GM04504 (cell line): ENCODE measurements around the gene DOK6.
"Not testable (repeated sequence)": the region's sequence is repeated elsewhere in the genome, so short reads cannot be mapped to it uniquely, and the experiment has no call there.

ENCODE experiments used
- DNase-seq: peaks from one replicate; pipeline ENCODE4 v3.0.0-alpha.2; 2012; ENCODE audit warnings: low read depth

DOK6 gene

GRCh38 chr18:69400253-69400975 lies at the start of gene DOK6:
Gene DOK6, plus strand, starts transcription at chr18:69400888.
- DNase-seq, result peak; percentile 57

- DNase-seq, result no peak
Observed at GRCh38 chr18:69353023-69353422, 47.7 kb upstream of the DOK6 start.

- DNase-seq, result no peak
Observed at GRCh38 chr18:69357590-69357989, 43.1 kb upstream of the DOK6 start.

- DNase-seq, result no peak
Observed at GRCh38 chr18:69358212-69358895, 42.3 kb upstream of the DOK6 start.

- DNase-seq, result not testable (repeated sequence)
Observed at GRCh38 chr18:69359768-69360167, 40.9 kb upstream of the DOK6 start.

- no peak for DNase-seq
Observed at GRCh38 chr18:69364930-69365329, 35.8 kb upstream of the DOK6 start.

- no peak for DNase-seq
Observed at GRCh38 chr18:69365658-69366057, 35.0 kb upstream of the DOK6 start.

- no peak for DNase-seq
Observed at GRCh38 chr18:69367104-69367503, 33.6 kb upstream of the DOK6 start.

GRCh38 chr18:69371729-69372128 lies 29.0 kb upstream of the DOK6 start:
- DNase-seq, result no peak

GRCh38 chr18:69380324-69380723 lies 20.4 kb upstream of the DOK6 start:
- no peak for DNase-seq

- no peak for DNase-seq
Observed at GRCh38 chr18:69383186-69383585, 17.5 kb upstream of the DOK6 start.

GRCh38 chr18:69387186-69387585 lies 13.5 kb upstream of the DOK6 start:
- DNase-seq, result no peak

GRCh38 chr18:69388222-69388621 lies 12.5 kb upstream of the DOK6 start:
- no peak for DNase-seq

GRCh38 chr18:69397096-69397495 lies 3.6 kb upstream of the DOK6 start:
- no peak for DNase-seq

GRCh38 chr18:69399253-69399652 lies 1.4 kb upstream of the DOK6 start:
- DNase-seq, result no peak

GRCh38 chr18:69400976-69401225 lies 213 bp downstream of the DOK6 start:
- DNase-seq, result no peak

- no peak for DNase-seq
Observed at GRCh38 chr18:69401226-69401971, 711 bp downstream of the DOK6 start.

GRCh38 chr18:69401972-69402532 lies 1.4 kb downstream of the DOK6 start:
- no peak for DNase-seq

- DNase-seq, result no peak
Observed at GRCh38 chr18:69402533-69402989, 1.9 kb downstream of the DOK6 start.

GRCh38 chr18:69408522-69408921 lies 7.8 kb downstream of the DOK6 start:
- no peak for DNase-seq

GRCh38 chr18:69411199-69411598 lies 10.5 kb downstream of the DOK6 start:
- no peak for DNase-seq

GRCh38 chr18:69414184-69414583 lies 13.5 kb downstream of the DOK6 start:
- DNase-seq, result no peak

GRCh38 chr18:69432847-69433246 lies 32.2 kb downstream of the DOK6 start:
- DNase-seq, result no peak
